BLaER1 (cell line): ENCODE measurements around the gene LYG1.
"Not testable (repeated sequence)": the region's sequence is repeated elsewhere in the genome, so short reads cannot be mapped to it uniquely, and the experiment has no call there.

Experiments
- H3K27ac ChIP-seq: shearing (Covaris generic); formaldehyde crosslinking; 2 replicates; pipeline ENCODE4 v1.8.1; 2022
- H3K27me3 ChIP-seq: shearing (Covaris generic); formaldehyde crosslinking; 2 replicates; pipeline ENCODE4 v1.8.1; 2022
- H3K36me3 ChIP-seq: shearing (Covaris generic); formaldehyde crosslinking; 2 replicates; pipeline ENCODE4 v1.8.1; 2022
- H3K4me1 ChIP-seq: shearing (Covaris generic); formaldehyde crosslinking; 2 replicates; pipeline ENCODE4 v1.8.1; 2022
- H3K4me2 ChIP-seq: shearing (Covaris generic); formaldehyde crosslinking; 2 replicates; pipeline ENCODE4 v1.8.1; 2022
- H3K4me3 ChIP-seq: shearing (Covaris generic); formaldehyde crosslinking; 2 replicates; pipeline ENCODE4 v1.8.1; 2022
- H3K9ac ChIP-seq: shearing (Covaris generic); formaldehyde crosslinking; 2 replicates; pipeline ENCODE4 v1.8.1; 2022
- H3K9me3 ChIP-seq: shearing (Covaris generic); formaldehyde crosslinking; 2 replicates; pipeline ENCODE4 v1.8.1; 2022
- H4K20me1 ChIP-seq: shearing (Covaris generic); formaldehyde crosslinking; 2 replicates; pipeline ENCODE4 v1.8.1; 2022
- Cebpa-rat ChIP-seq: shearing (Covaris generic); IDR thresholded peaks from 2 replicates; pipeline ENCODE4 v1.8.1; 2022

The LYG1 gene

GRCh38 chr2:99301097-99301496 is at the start of gene LYG1:
Gene LYG1 (minus strand): TSS chr2:99301197. CDS start chr2:99295670, 5,527 bp downstream.
- peaks cover 52% of the 10 kb centered on the region for H3K36me3 ChIP-seq
- H3K4me3 ChIP-seq, H3K4me1 ChIP-seq, H3K27me3 ChIP-seq, H3K27ac ChIP-seq, H4K20me1 ChIP-seq, H3K4me2 ChIP-seq, H3K9me3 ChIP-seq, H3K9ac ChIP-seq: not testable (repeated sequence)

- Histone ChIP-seq H3K4me1 (peaks cover 12% of the 10 kb centered on the region), H3K36me3 (peaks cover 15% of the 10 kb centered on the region), H3K9me3 (no peaks in the 10 kb centered on the region), H3K27me3 (no peaks in the 10 kb centered on the region), H3K9ac (no peak overlapping the region), H3K27ac (no peak overlapping the region), H3K4me3 (no peak overlapping the region), H4K20me1 (peaks cover 100% of the 10 kb centered on the region), H3K4me2 (no peak overlapping the region)
- no peak for TF ChIP-seq Cebpa-rat
Measured at GRCh38 chr2:99350194-99350593, 49.2 kb upstream of the LYG1 start.

GRCh38 chr2:99348173-99348572 is 47.2 kb upstream of the LYG1 start:
- H3K4me2 ChIP-seq, result no peak overlapping the region

GRCh38 chr2:99346218-99346617 is 45.2 kb upstream of the LYG1 start:
- H3K27me3 ChIP-seq, result no peaks in the 10 kb centered on the region
- H3K4me2 ChIP-seq, result no peak overlapping the region
- H3K9ac ChIP-seq, result no peak overlapping the region
- no peak overlapping the region for H3K27ac ChIP-seq
- H3K36me3 ChIP-seq, result peaks cover 31% of the 10 kb centered on the region
- H3K4me3 ChIP-seq, result no peak overlapping the region
- TF ChIP-seq Cebpa-rat, result no peak
- peaks cover 17% of the 10 kb centered on the region for H3K4me1 ChIP-seq
- peaks cover 100% of the 10 kb centered on the region for H4K20me1 ChIP-seq
- no peaks in the 10 kb centered on the region for H3K9me3 ChIP-seq

More at GRCh38 chr2:99348173-99348572, 47.2 kb upstream of the LYG1 start:
- H3K4me1 ChIP-seq, result peaks cover 17% of the 10 kb centered on the region
- no peak overlapping the region for H3K27ac ChIP-seq
- no peak overlapping the region for H3K9ac ChIP-seq
- no peak for TF ChIP-seq Cebpa-rat
- peaks cover 100% of the 10 kb centered on the region for H4K20me1 ChIP-seq
- H3K4me3 ChIP-seq, result no peak overlapping the region
- H3K9me3 ChIP-seq, result no peaks in the 10 kb centered on the region
- peaks cover 25% of the 10 kb centered on the region for H3K36me3 ChIP-seq
- no peaks in the 10 kb centered on the region for H3K27me3 ChIP-seq

- H3K27ac ChIP-seq, H3K4me3 ChIP-seq, H3K9ac ChIP-seq, H3K9me3 ChIP-seq, H3K27me3 ChIP-seq, H3K4me2 ChIP-seq: not testable (repeated sequence)
- Histone ChIP-seq H4K20me1 (peaks cover 100% of the 10 kb centered on the region), H3K36me3 (peaks cover 31% of the 10 kb centered on the region), H3K4me1 (peaks cover 17% of the 10 kb centered on the region)
Measured at GRCh38 chr2:99345446-99345845, 44.4 kb upstream of the LYG1 start.

- H3K27me3 ChIP-seq, result no peaks in the 10 kb centered on the region
- no peak for TF ChIP-seq Cebpa-rat
- peaks cover 28% of the 10 kb centered on the region for H3K4me1 ChIP-seq
- peaks cover 31% of the 10 kb centered on the region for H3K36me3 ChIP-seq
- H3K9ac ChIP-seq, result no peak overlapping the region
- peaks cover 99% of the 10 kb centered on the region for H4K20me1 ChIP-seq
- no peak overlapping the region for H3K27ac ChIP-seq
- H3K4me3 ChIP-seq, result no peak overlapping the region
- H3K4me2 ChIP-seq, result no peak overlapping the region
- no peaks in the 10 kb centered on the region for H3K9me3 ChIP-seq
Measured at GRCh38 chr2:99342536-99342935, 41.5 kb upstream of the LYG1 start.

GRCh38 chr2:99340669-99341236 is 39.8 kb upstream of the LYG1 start:
- Histone ChIP-seq H3K9me3 (no peaks in the 10 kb centered on the region), H3K4me2 (no peak overlapping the region), H3K4me3 (no peak overlapping the region), H3K27me3 (no peaks in the 10 kb centered on the region), H3K9ac (no peak overlapping the region), H3K27ac (no peak overlapping the region), H3K36me3 (peaks cover 24% of the 10 kb centered on the region), H4K20me1 (peaks cover 85% of the 10 kb centered on the region), H3K4me1 (peaks cover 25% of the 10 kb centered on the region)
- TF ChIP-seq Cebpa-rat, result no peak

GRCh38 chr2:99338029-99338585 is 37.1 kb upstream of the LYG1 start:
- no peak for TF ChIP-seq Cebpa-rat
- Histone ChIP-seq H3K9me3 (no peaks in the 10 kb centered on the region), H4K20me1 (peaks cover 85% of the 10 kb centered on the region), H3K4me1 (peaks cover 39% of the 10 kb centered on the region), H3K27me3 (no peaks in the 10 kb centered on the region), H3K4me2 (peak overlapping the region; percentile 88), H3K36me3 (peaks cover 13% of the 10 kb centered on the region), H3K27ac (peak overlapping the region; percentile 92), H3K4me3 (peak overlapping the region; percentile 93), H3K9ac (peak overlapping the region; percentile 93)

- no peaks in the 10 kb centered on the region for H3K9me3 ChIP-seq
- H3K4me3 ChIP-seq, result peak within 1 kb of the TSS; percentile 93
- H4K20me1 ChIP-seq, result peaks cover 85% of the 10 kb centered on the region
- H3K4me2 ChIP-seq, result peak within 1 kb of the TSS; percentile 88
- H3K4me1 ChIP-seq, result peaks cover 39% of the 10 kb centered on the region
- TF ChIP-seq Cebpa-rat, result no peak
- H3K9ac ChIP-seq, result peak within 1 kb of the TSS; percentile 93
- H3K36me3 ChIP-seq, result peaks cover 14% of the 10 kb centered on the region
- peak within 1 kb of the TSS; percentile 92 for H3K27ac ChIP-seq
- no peaks in the 10 kb centered on the region for H3K27me3 ChIP-seq
Measured at GRCh38 chr2:99337113-99338028, 36.4 kb upstream of the LYG1 start, which contains the start of gene EIF5B. Gene EIF5B (plus strand): TSS chr2:99337389. CDS start chr2:99337555, 166 bp downstream.

GRCh38 chr2:99336804-99337112 is 35.8 kb upstream of the LYG1 start:
- H3K27ac ChIP-seq, result peak overlapping the region; percentile 92
- H3K9ac ChIP-seq, result peak overlapping the region; percentile 93

More at GRCh38 chr2:99336804-99337112, 35.8 kb upstream of the LYG1 start:
- H3K4me2 ChIP-seq, result peak overlapping the region; percentile 88
- no peak for TF ChIP-seq Cebpa-rat
- H3K4me1 ChIP-seq, result peaks cover 39% of the 10 kb centered on the region
- peak overlapping the region; percentile 93 for H3K4me3 ChIP-seq
- no peaks in the 10 kb centered on the region for H3K27me3 ChIP-seq
- H3K9me3 ChIP-seq, result no peaks in the 10 kb centered on the region
- peaks cover 85% of the 10 kb centered on the region for H4K20me1 ChIP-seq
- peaks cover 17% of the 10 kb centered on the region for H3K36me3 ChIP-seq
